Trophoblast cell (in vitro differentiated cells and primary cell): ENCODE results near the gene RBMS1.

Source experiments
- DNase-seq, 2 donors: peaks; one replicate each; pipeline ENCODE4 v3.0.0-alpha.2; 2016
- H2AFZ ChIP-seq: 2 replicates; pipeline ENCODE4 v1.6.1; 2013; ENCODE audit warnings: low read length, moderate library complexity, mild to moderate bottlenecking; ENCODE audit not compliant: insufficient read depth, poor library complexity
- H2AK5ac ChIP-seq: 2 replicates; pipeline ENCODE4 v1.6.1; 2013; ENCODE audit warnings: mild to moderate bottlenecking, low read length
- H2BK120ac ChIP-seq: 2 replicates; pipeline ENCODE4 v1.6.1; 2013; ENCODE audit warnings: low read length, mild to moderate bottlenecking, moderate library complexity; ENCODE audit not compliant: insufficient read depth, poor library complexity
- H2BK12ac ChIP-seq: 2 replicates; pipeline ENCODE4 v1.6.1; 2013; ENCODE audit warnings: mild to moderate bottlenecking, low read length, moderate library complexity
- H2BK5ac ChIP-seq: 2 replicates; pipeline ENCODE4 v1.6.1; 2013; ENCODE audit warnings: low read length, low read depth, moderate library complexity, mild to moderate bottlenecking; ENCODE audit not compliant: poor library complexity
- H3K14ac ChIP-seq: 2 replicates; pipeline ENCODE4 v1.6.1; 2013; ENCODE audit warnings: mild to moderate bottlenecking, low read length
- H3K18ac ChIP-seq: 2 replicates; pipeline ENCODE4 v1.6.1; 2013; ENCODE audit warnings: mild to moderate bottlenecking, low read length
- H3K23ac ChIP-seq: 2 replicates; pipeline ENCODE4 v1.6.1; 2013; ENCODE audit warnings: low read length
- H3K27ac ChIP-seq: 2 replicates; pipeline ENCODE4 v1.5.1; 2013; ENCODE audit warnings: low read depth, mild to moderate bottlenecking, inconsistent platforms, low read length, moderate library complexity
- H3K27me3 ChIP-seq: 2 replicates; pipeline ENCODE4 v1.6.1; 2013; ENCODE audit warnings: inconsistent platforms, mild to moderate bottlenecking, low read length, moderate library complexity; ENCODE audit not compliant: insufficient read depth
- H3K36me3 ChIP-seq, 2 experiments: 1 replicate in 1 of 2; 2 replicates in 1 of 2; pipeline ENCODE4 v1.6.1; 2013; ENCODE audit warnings: low read length in 2 of 2, mild to moderate bottlenecking in 2 of 2, moderate library complexity in 1 of 2; ENCODE audit not compliant: insufficient read depth in 2 of 2, control insufficient read depth in 1 of 2
- H3K4ac ChIP-seq: 2 replicates; pipeline ENCODE4 v1.6.1; 2013; ENCODE audit warnings: low read depth, mild to moderate bottlenecking, low read length, moderate library complexity
- H3K4me1 ChIP-seq, 2 experiments: 1 replicate in 1 of 2; 2 replicates in 1 of 2; pipeline ENCODE4 v1.6.1; 2013; ENCODE audit warnings: low read length in 2 of 2, mild to moderate bottlenecking in 2 of 2, moderate library complexity in 1 of 2; ENCODE audit not compliant: insufficient read depth in 2 of 2, control insufficient read depth in 1 of 2
- H3K4me2 ChIP-seq: 2 replicates; pipeline ENCODE4 v1.6.1; 2013; ENCODE audit warnings: inconsistent platforms, mild to moderate bottlenecking, low read length, moderate library complexity
- H3K4me3 ChIP-seq: 2 replicates; pipeline ENCODE4 v1.5.1; 2013; ENCODE audit warnings: mild to moderate bottlenecking, low read depth, low read length, inconsistent platforms
- H3K79me1 ChIP-seq: one replicate; pipeline ENCODE4 v1.6.1; 2013; ENCODE audit warnings: low read length
- H3K79me2 ChIP-seq: 2 replicates; pipeline ENCODE4 v1.6.1; 2013; ENCODE audit warnings: low read length, mild to moderate bottlenecking; ENCODE audit not compliant: control insufficient read depth, insufficient read depth, poor library complexity
- H3K9ac ChIP-seq: 2 replicates; pipeline ENCODE4 v1.6.1; 2013; ENCODE audit warnings: mild to moderate bottlenecking, low read length
- H3K9me3 ChIP-seq: 2 replicates; pipeline ENCODE4 v1.6.1; 2013; ENCODE audit warnings: low read depth, mild to moderate bottlenecking, control low read depth, inconsistent platforms, low read length; ENCODE audit not compliant: insufficient read depth
- H4K12ac ChIP-seq: 2 replicates; pipeline ENCODE4 v1.6.1; 2013; ENCODE audit warnings: low read depth, mild to moderate bottlenecking, low read length, moderate library complexity
- H4K8ac ChIP-seq: 2 replicates; pipeline ENCODE4 v1.6.1; 2013; ENCODE audit warnings: low read depth, mild to moderate bottlenecking, low read length, moderate library complexity
- H4K91ac ChIP-seq: one replicate; pipeline ENCODE4 v1.6.1; 2013; ENCODE audit warnings: low read depth, mild to moderate bottlenecking, low read length, moderate library complexity
- WGBS: extraction: QIAGEN DNeasy Blood & Tissue Kit; methylation state at CpG from one replicate; pipeline ENCODE4 v1.1.7; 2013; ENCODE audit warnings: missing lambda C conversion rate; ENCODE audit not compliant: insufficient read length, insufficient coverage; ENCODE audit errors: extremely low coverage; 5-methylcytosine and 5-hydroxymethylcytosine counted together

The RBMS1 gene

DNA sequence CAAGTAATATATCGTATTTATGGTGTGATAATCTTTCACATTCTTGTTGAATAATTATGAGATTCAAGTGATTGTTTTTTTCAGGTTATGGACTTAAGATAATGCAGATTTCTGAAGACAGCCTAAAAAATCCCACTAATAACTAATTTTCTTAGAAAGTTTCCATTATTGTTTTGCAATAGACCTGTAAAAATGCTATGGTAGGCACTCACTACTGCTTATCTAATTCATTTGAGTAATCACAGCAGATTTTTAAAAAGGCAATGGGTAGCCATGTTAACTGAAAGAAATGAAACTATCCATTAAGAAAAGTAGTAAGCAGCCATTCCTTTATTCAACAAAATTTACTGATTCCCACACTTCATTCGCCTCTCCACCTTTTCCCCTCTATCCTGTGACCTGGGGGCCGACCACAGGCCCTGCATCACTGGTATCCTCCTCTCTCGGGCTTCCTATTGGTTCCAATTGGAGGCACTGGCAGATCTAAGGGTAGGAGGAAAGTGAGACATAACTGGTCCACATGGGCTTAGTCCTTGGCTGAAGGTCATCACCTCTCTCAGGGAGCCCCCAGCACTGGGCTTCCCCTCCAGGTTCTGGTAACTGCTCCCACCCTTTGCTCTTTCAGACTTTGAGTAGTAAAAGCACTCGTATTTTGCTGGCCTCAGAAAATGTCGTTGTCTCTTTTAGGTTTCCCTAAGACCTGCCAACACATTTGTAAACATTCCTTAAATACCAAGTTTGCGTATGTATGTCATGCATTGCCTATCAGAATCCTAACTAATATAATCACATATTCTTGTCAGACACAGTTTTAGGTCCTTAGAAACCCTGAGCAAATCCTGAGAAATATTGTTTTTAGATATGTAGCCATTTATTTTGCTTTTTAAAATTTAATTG, 18.5 kb downstream of the RBMS1 start:
- no CpG with 5 or more reads among the region's 7 CpGs for WGBS

GRCh38 chr2:160474319-160474645, 19.3 kb downstream of the RBMS1 start:
- no peak overlapping the region for H3K27ac ChIP-seq
- no peak overlapping the region for H4K12ac ChIP-seq
- H3K23ac ChIP-seq: no peak overlapping the region
- no peak overlapping the region for H3K4me3 ChIP-seq
- H2BK12ac ChIP-seq: no peak overlapping the region
- no peak overlapping the region for H3K18ac ChIP-seq
- no peak overlapping the region for H2AK5ac ChIP-seq
- no peak overlapping the region for H4K91ac ChIP-seq
- no peak overlapping the region for H2BK120ac ChIP-seq
- H3K79me2 ChIP-seq: peaks cover 14% of the 10 kb centered on the region
- H3K9ac ChIP-seq: no peak overlapping the region
- no peak overlapping the region for H3K4me2 ChIP-seq
- peaks cover 2 to 4% of the 10 kb centered on the region in 2 experiments for H3K36me3 ChIP-seq
- H2BK5ac ChIP-seq: no peak overlapping the region
- no peaks in the 10 kb centered on the region for H3K27me3 ChIP-seq
- no peak overlapping the region for H3K4ac ChIP-seq
- no peaks in the 10 kb centered on the region for H3K9me3 ChIP-seq
- DNase-seq: no peak
- H2AFZ ChIP-seq: no peak overlapping the region
- peaks cover 3% of the 10 kb centered on the region for H3K79me1 ChIP-seq
- no peak overlapping the region for H3K14ac ChIP-seq
- H3K4me1 ChIP-seq: peaks cover 1 to 18% of the 10 kb centered on the region in 2 experiments
- WGBS: no CpG with 5 or more reads among the region's 6 CpGs
- no peak overlapping the region for H4K8ac ChIP-seq

More for the DNA sequence above, 18.5 kb downstream of the RBMS1 start:
- no peak overlapping the region for H3K14ac ChIP-seq
- peaks cover 4 to 18% of the 10 kb centered on the region in 2 experiments for H3K4me1 ChIP-seq
- H2BK5ac ChIP-seq: no peak overlapping the region
- no peak overlapping the region for H3K27ac ChIP-seq
- H2BK120ac ChIP-seq: no peak overlapping the region
- no peak for DNase-seq
- no peak overlapping the region for H3K9ac ChIP-seq
- H3K4ac ChIP-seq: peak overlapping the region; percentile 95
- peaks cover 16% of the 10 kb centered on the region for H3K79me2 ChIP-seq
- peak overlapping the region; percentile 16 for H4K8ac ChIP-seq
- no peak overlapping the region for H2AFZ ChIP-seq
- peaks cover 2 to 4% of the 10 kb centered on the region in 2 experiments for H3K36me3 ChIP-seq
- H3K23ac ChIP-seq: no peak overlapping the region
- H3K27me3 ChIP-seq: no peaks in the 10 kb centered on the region
- H3K4me2 ChIP-seq: no peak overlapping the region
- H3K9me3 ChIP-seq: no peaks in the 10 kb centered on the region
- H2BK12ac ChIP-seq: no peak overlapping the region
- H4K12ac ChIP-seq: no peak overlapping the region
- H2AK5ac ChIP-seq: no peak overlapping the region
- H3K79me1 ChIP-seq: peaks cover 3% of the 10 kb centered on the region
- no peak overlapping the region for H3K4me3 ChIP-seq
- no peak overlapping the region for H4K91ac ChIP-seq
- H3K18ac ChIP-seq: peak overlapping the region; percentile 88

DNA sequence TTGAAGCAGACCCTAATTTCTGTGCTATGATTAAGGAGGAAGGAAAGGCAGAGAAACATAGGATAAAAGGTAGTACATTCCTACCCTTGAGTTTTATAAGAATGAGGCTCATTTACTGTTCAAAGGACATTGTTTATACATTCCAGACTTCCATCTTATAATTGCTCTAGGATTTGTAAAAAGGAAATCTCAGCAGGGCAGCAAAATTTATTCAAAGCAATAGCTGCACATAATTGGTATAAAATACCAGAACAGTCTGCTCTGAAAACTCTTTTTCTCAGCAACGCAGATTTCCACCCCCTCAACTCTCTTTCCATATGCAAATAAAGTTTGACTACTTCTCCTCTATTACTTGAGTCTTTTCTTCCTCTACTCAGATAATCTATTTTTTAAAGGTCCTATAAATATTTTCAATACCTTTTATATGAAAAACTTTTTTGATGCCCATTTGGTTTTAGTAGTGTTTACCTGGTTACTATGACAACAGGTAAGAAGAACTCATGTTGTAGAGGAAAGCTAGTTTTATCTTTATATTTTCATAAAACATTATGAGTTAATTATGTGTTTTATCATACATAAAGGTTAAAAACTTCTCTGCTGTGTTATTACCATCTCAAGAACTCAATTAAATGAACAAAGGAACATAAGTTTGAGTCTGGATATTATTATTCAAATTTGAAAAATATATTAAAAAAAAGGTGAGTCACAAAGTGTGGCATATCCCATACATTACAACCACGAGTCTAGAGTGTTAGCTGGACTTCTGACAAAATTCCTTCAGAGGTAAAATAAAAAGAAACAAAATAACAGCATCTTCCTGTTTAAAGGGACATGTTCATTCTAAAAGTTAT, 19.9 kb downstream of the RBMS1 start:
- Histone ChIP-seq H3K14ac (no peak overlapping the region), H4K91ac (no peak overlapping the region), H2BK12ac (no peak overlapping the region), H3K23ac (no peak overlapping the region), H3K79me1 (peaks cover 3% of the 10 kb centered on the region), H3K4me1 (peaks cover 0 to 15% of the 10 kb centered on the region in 2 experiments), H3K79me2 (peaks cover 11% of the 10 kb centered on the region), H3K27me3 (no peaks in the 10 kb centered on the region), H2BK5ac (no peak overlapping the region), H2BK120ac (no peak overlapping the region), H3K4ac (no peak overlapping the region), H3K27ac (no peak overlapping the region), H3K9ac (no peak overlapping the region), H3K4me2 (no peak overlapping the region), H4K12ac (no peak overlapping the region), H2AFZ (no peak overlapping the region), H3K9me3 (no peaks in the 10 kb centered on the region), H2AK5ac (no peak overlapping the region), H3K4me3 (no peak overlapping the region), H4K8ac (no peak overlapping the region), H3K18ac (no peak overlapping the region), H3K36me3 (peaks cover 2% of the 10 kb centered on the region in 2 experiments)
- DNase-seq: no peak
- WGBS: no CpG with 5 or more reads among the region's 2 CpGs

DNA sequence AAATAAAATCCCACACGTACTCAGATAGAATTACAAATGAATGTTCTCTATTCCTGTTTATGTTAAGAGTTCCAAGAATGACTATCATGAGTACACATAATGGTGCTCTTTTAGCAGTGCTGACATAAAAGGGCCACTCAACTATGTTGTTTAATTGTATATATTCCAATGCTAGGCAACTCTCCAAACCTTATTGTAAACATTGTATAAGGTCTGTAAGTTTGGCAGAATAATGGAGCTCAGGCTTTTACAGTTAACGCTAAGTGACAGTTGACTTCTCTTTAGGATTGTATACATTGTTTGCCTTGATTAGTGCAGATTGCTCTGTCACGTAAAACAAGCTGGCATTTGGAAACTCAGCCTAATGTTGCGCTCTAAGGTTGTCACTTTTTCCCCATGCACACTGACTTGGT, 20.8 kb downstream of the RBMS1 start:
- H2AFZ ChIP-seq: no peak overlapping the region
- no peak overlapping the region for H2BK120ac ChIP-seq
- DNase-seq: no peak
- no peak overlapping the region for H3K4ac ChIP-seq
- peaks cover 9% of the 10 kb centered on the region for H3K79me2 ChIP-seq
- H3K36me3 ChIP-seq: peaks cover 0 to 2% of the 10 kb centered on the region in 2 experiments
- H2AK5ac ChIP-seq: no peak overlapping the region
- H3K9ac ChIP-seq: no peak overlapping the region
- no peak overlapping the region for H3K14ac ChIP-seq
- WGBS: no CpG with 5 or more reads among the region's 4 CpGs
- H3K23ac ChIP-seq: no peak overlapping the region
- no peak overlapping the region for H4K12ac ChIP-seq
- H2BK5ac ChIP-seq: no peak overlapping the region
- H4K8ac ChIP-seq: no peak overlapping the region
- H3K4me3 ChIP-seq: no peak overlapping the region
- H2BK12ac ChIP-seq: no peak overlapping the region
- no peak overlapping the region for H4K91ac ChIP-seq
- no peaks in the 10 kb centered on the region for H3K27me3 ChIP-seq
- H3K79me1 ChIP-seq: peaks cover 3% of the 10 kb centered on the region
- no peak overlapping the region for H3K4me2 ChIP-seq
- peaks cover 0 to 13% of the 10 kb centered on the region in 2 experiments for H3K4me1 ChIP-seq
- H3K27ac ChIP-seq: no peak overlapping the region
- H3K18ac ChIP-seq: no peak overlapping the region
- no peaks in the 10 kb centered on the region for H3K9me3 ChIP-seq
